Stimulated activated CD8-positive, alpha-beta memory T cell treated with anti-CD3 and anti-CD28 coated beads, Interleukin-12 subunit alpha, Interleukin-12 subunit beta, amount 100 ng/mL, for 24 hours (primary cell): Measurements from ENCODE around the gene CYSLTR2.
"Not testable (repeated sequence)": the region's sequence is repeated elsewhere in the genome, so short reads cannot be mapped to it uniquely, and the experiment has no call there.

Experiments used
- DNase-seq: peaks from one replicate; pipeline ENCODE4 v3.0.0-alpha.2; 2020; ENCODE audit errors: extremely low read depth

The CYSLTR2 gene

GRCh38 chr13:48644951-48645350, 8.8 kb upstream of the CYSLTR2 start:
- DNase-seq = no peak

- no peak for DNase-seq
Observed at GRCh38 chr13:48645845-48646244, 7.9 kb upstream of the CYSLTR2 start.

- no peak for DNase-seq
Observed at GRCh38 chr13:48646791-48647190, 6.9 kb upstream of the CYSLTR2 start.

- DNase-seq = no peak
Observed at GRCh38 chr13:48647625-48648024, 6.1 kb upstream of the CYSLTR2 start.

- no peak for DNase-seq
Observed at GRCh38 chr13:48648446-48648845, 5.3 kb upstream of the CYSLTR2 start.

- no peak for DNase-seq
Observed at GRCh38 chr13:48652851-48653471, 768 bp upstream of the CYSLTR2 start.

- DNase-seq = no peak
Observed at GRCh38 chr13:48654511-48654910, 782 bp downstream of the CYSLTR2 start.

GRCh38 chr13:48655291-48655690, 1.6 kb downstream of the CYSLTR2 start:
- no peak for DNase-seq

GRCh38 chr13:48656608-48657007, 2.9 kb downstream of the CYSLTR2 start:
- no peak for DNase-seq

- DNase-seq = no peak
Observed at GRCh38 chr13:48660361-48661076, 6.8 kb downstream of the CYSLTR2 start.

- DNase-seq = no peak
Observed at GRCh38 chr13:48661107-48661506, 7.4 kb downstream of the CYSLTR2 start.

GRCh38 chr13:48662226-48662625, 8.5 kb downstream of the CYSLTR2 start:
- no peak for DNase-seq

- no peak for DNase-seq
Observed at GRCh38 chr13:48667136-48667535, 13.4 kb downstream of the CYSLTR2 start.

GRCh38 chr13:48671421-48671820, 17.7 kb downstream of the CYSLTR2 start:
- DNase-seq = not testable (repeated sequence)

- DNase-seq = no peak
Observed at GRCh38 chr13:48675247-48675646, 21.5 kb downstream of the CYSLTR2 start.

GRCh38 chr13:48678316-48678715, 24.6 kb downstream of the CYSLTR2 start:
- no peak for DNase-seq

GRCh38 chr13:48679941-48680680, 26.4 kb downstream of the CYSLTR2 start:
- DNase-seq = no peak

- no peak for DNase-seq
Observed at GRCh38 chr13:48680756-48681392, 27.1 kb downstream of the CYSLTR2 start.

- no peak for DNase-seq
Observed at GRCh38 chr13:48681905-48682304, 28.2 kb downstream of the CYSLTR2 start.

GRCh38 chr13:48682436-48682835, 28.7 kb downstream of the CYSLTR2 start:
- DNase-seq = no peak

- no peak for DNase-seq
Observed at GRCh38 chr13:48686636-48687210, 33.0 kb downstream of the CYSLTR2 start.

GRCh38 chr13:48687249-48687648, 33.5 kb downstream of the CYSLTR2 start:
- no peak for DNase-seq
